H9 (cell line): ENCODE measurements around the gene ATG7. TPM values are rescaled to one million over a fixed set of nuclear protein-coding genes. Genes with fewer than 3 reads are reported as not detected.

Experiments
- DNase-seq: peaks from one replicate; pipeline ENCODE4 v3.0.0-alpha.2; 2017
- H2AFZ ChIP-seq: one replicate; pipeline ENCODE4 v1.6.1; 2013; ENCODE audit warnings: mild to moderate bottlenecking, low read length, control low read depth, moderate library complexity
- H2AK5ac ChIP-seq: 2 replicates; pipeline ENCODE4 v1.6.1; 2013; ENCODE audit warnings: low read length, control low read depth, mixed read lengths; ENCODE audit not compliant: insufficient read length
- H2BK120ac ChIP-seq: one replicate; pipeline ENCODE4 v1.6.1; 2013; ENCODE audit warnings: low read depth, mild to moderate bottlenecking, low read length, control low read depth, inconsistent platforms; ENCODE audit not compliant: poor library complexity, severe bottlenecking
- H2BK12ac ChIP-seq: 2 replicates; pipeline ENCODE4 v1.6.1; 2013; ENCODE audit warnings: low read length, control low read depth, mixed read lengths, low read depth; ENCODE audit not compliant: insufficient read length
- H2BK15ac ChIP-seq: 2 replicates; pipeline ENCODE4 v1.6.1; 2013; ENCODE audit warnings: low read depth, low read length, control low read depth
- H2BK20ac ChIP-seq: one replicate; pipeline ENCODE4 v1.6.1; 2013; ENCODE audit warnings: low read depth, mild to moderate bottlenecking, low read length, control low read depth, inconsistent platforms; ENCODE audit not compliant: poor library complexity, severe bottlenecking
- H2BK5ac ChIP-seq: 2 replicates; pipeline ENCODE4 v1.6.1; 2013; ENCODE audit warnings: low read length, control low read depth, mixed read lengths; ENCODE audit not compliant: insufficient read length
- H3K14ac ChIP-seq: 2 replicates; pipeline ENCODE4 v1.6.1; 2013; ENCODE audit warnings: low read length, control low read depth; ENCODE audit not compliant: insufficient read depth
- H3K18ac ChIP-seq: 2 replicates; pipeline ENCODE4 v1.6.1; 2013; ENCODE audit warnings: low read depth, mild to moderate bottlenecking, mixed read lengths, low read length, control low read depth; ENCODE audit not compliant: insufficient read length
- H3K23ac ChIP-seq: 2 replicates; pipeline ENCODE4 v1.6.1; 2013; ENCODE audit warnings: low read length, control low read depth, mixed read lengths, low read depth; ENCODE audit not compliant: insufficient read length
- H3K23me2 ChIP-seq: 2 replicates; pipeline ENCODE4 v1.6.1; 2013; ENCODE audit warnings: low read depth, mild to moderate bottlenecking, mixed read lengths, low read length, control low read depth; ENCODE audit not compliant: insufficient read length, poor library complexity, severe bottlenecking
- H3K27ac ChIP-seq: 2 replicates; pipeline ENCODE4 v1.5.1; 2013; ENCODE audit warnings: low read length, control low read depth, mixed read lengths, low read depth; ENCODE audit not compliant: insufficient read length
- H3K27me3 ChIP-seq: 2 replicates; pipeline ENCODE4 v1.6.1; 2013; ENCODE audit warnings: low read length, control low read depth, inconsistent platforms; ENCODE audit not compliant: insufficient read depth
- H3K4ac ChIP-seq: 2 replicates; pipeline ENCODE4 v1.6.1; 2013; ENCODE audit warnings: low read depth, mild to moderate bottlenecking, control low read depth, inconsistent platforms, low read length, moderate library complexity
- H3K4me1 ChIP-seq: 2 replicates; pipeline ENCODE4 v1.6.1; 2013; ENCODE audit warnings: low read length, control low read depth, inconsistent platforms; ENCODE audit not compliant: insufficient read depth
- H3K4me2 ChIP-seq: 2 replicates; pipeline ENCODE4 v1.6.1; 2013; ENCODE audit warnings: low read length, control low read depth, mixed read lengths; ENCODE audit not compliant: insufficient read length, insufficient read depth
- H3K56ac ChIP-seq: 2 replicates; pipeline ENCODE4 v1.6.1; 2013; ENCODE audit warnings: low read depth, mild to moderate bottlenecking, mixed read lengths, low read length, control low read depth; ENCODE audit not compliant: insufficient read length
- H3K79me1 ChIP-seq: 2 replicates; pipeline ENCODE4 v1.6.1; 2013; ENCODE audit warnings: low read depth, mild to moderate bottlenecking, moderate library complexity, low read length, control low read depth, inconsistent platforms; ENCODE audit not compliant: insufficient read depth, poor library complexity, severe bottlenecking
- H3K79me2 ChIP-seq: 2 replicates; pipeline ENCODE4 v1.6.1; 2013; ENCODE audit warnings: low read length, control low read depth, inconsistent platforms; ENCODE audit not compliant: insufficient read depth
- H3K9ac ChIP-seq: 2 replicates; pipeline ENCODE4 v1.6.1; 2013; ENCODE audit warnings: low read length, control low read depth, mixed read lengths; ENCODE audit not compliant: insufficient read length; ENCODE audit errors: extremely low read depth
- H3K9me3 ChIP-seq: one replicate; pipeline ENCODE4 v1.6.1; 2013; ENCODE audit warnings: low read depth, low read length, inconsistent platforms; ENCODE audit not compliant: control insufficient read depth
- H3T11ph ChIP-seq: one replicate; pipeline ENCODE4 v1.6.1; 2013; ENCODE audit warnings: mild to moderate bottlenecking, low read length, control low read depth, inconsistent platforms
- H4K20me1 ChIP-seq: one replicate; pipeline ENCODE4 v1.6.1; 2013; ENCODE audit not compliant: control insufficient read depth, insufficient read length, insufficient read depth
- H4K5ac ChIP-seq: 2 replicates; pipeline ENCODE4 v1.6.1; 2013; ENCODE audit warnings: low read depth, mild to moderate bottlenecking, mixed read lengths, low read length, control low read depth; ENCODE audit not compliant: insufficient read length
- H4K8ac ChIP-seq: replicated peaks from 2 replicates; pipeline ENCODE4 v1.6.1; 2013; ENCODE audit warnings: low read length, control low read depth, mixed read lengths, low read depth; ENCODE audit not compliant: insufficient read length
- H4K91ac ChIP-seq: 2 replicates; pipeline ENCODE4 v1.6.1; 2013; ENCODE audit warnings: low read depth, mild to moderate bottlenecking, moderate library complexity, mixed read lengths, low read length, control low read depth; ENCODE audit not compliant: insufficient read length
- H3K27ac Mint-ChIP-seq, 3 experiments: 2 replicates in 2 of 3; 3 replicates in 1 of 3; pipeline ENCODE4 v1.8.0; 2020 to 2021; ENCODE audit warnings: mixed read lengths in 3 of 3, mild to moderate bottlenecking in 1 of 3, moderate library complexity in 1 of 3
- H3K27me3 Mint-ChIP-seq: 2 replicates; pipeline ENCODE4 v1.8.0; 2021; ENCODE audit warnings: low read depth, mild to moderate bottlenecking, moderate library complexity, mixed read lengths
- H3K36me3 Mint-ChIP-seq, 3 experiments: 2 replicates in 2 of 3; 3 replicates in 1 of 3; pipeline ENCODE4 v1.8.0; 2020 to 2021; ENCODE audit warnings: low read depth in 3 of 3, mixed read lengths in 3 of 3; ENCODE audit not compliant: insufficient read depth in 1 of 3
- H3K4me1 Mint-ChIP-seq, 2 experiments: 2 replicates each; pipeline ENCODE4 v1.8.0; 2020; ENCODE audit warnings: mixed read lengths in 2 of 2
- H3K4me3 Mint-ChIP-seq, 2 experiments: 2 replicates in 1 of 2; 3 replicates in 1 of 2; pipeline ENCODE4 v1.8.0; 2020 to 2021; ENCODE audit warnings: mild to moderate bottlenecking in 2 of 2, mixed read lengths in 2 of 2, moderate library complexity in 1 of 2
- H3K9me3 Mint-ChIP-seq, 2 experiments: 2 replicates in 1 of 2; 3 replicates in 1 of 2; pipeline ENCODE4 v1.8.0; 2020; ENCODE audit warnings: mild to moderate bottlenecking in 2 of 2, mixed read lengths in 2 of 2, moderate library complexity in 1 of 2
- WGBS: extraction: QIAGEN DNeasy Blood & Tissue Kit; methylation state at CpG from one replicate; pipeline ENCODE4 v1.1.7; 2013; ENCODE audit warnings: missing lambda C conversion rate, low lambda C conversion rate, mixed read lengths; ENCODE audit not compliant: insufficient read length; ENCODE audit errors: extremely low coverage; 5-methylcytosine and 5-hydroxymethylcytosine counted together
- total RNA-seq: library from RNA; stranded (reverse); gene quantifications from 2 replicates; pipeline ENCODE4 v1.2.1, GENCODE V29; 2021
- TF ChIP-seq, protein P1 (sequence below): fragments of 200-600 bp; sonication (generic); conservative IDR thresholded peaks from 3 replicates; pipeline ENCODE4 v1.8.0; 2021; ENCODE audit warnings: antibody characterized with exemption, mild to moderate bottlenecking

ATG7 gene
- total RNA-seq, 1 experiment from 2014 or later, result 17.9 TPM

DNA sequence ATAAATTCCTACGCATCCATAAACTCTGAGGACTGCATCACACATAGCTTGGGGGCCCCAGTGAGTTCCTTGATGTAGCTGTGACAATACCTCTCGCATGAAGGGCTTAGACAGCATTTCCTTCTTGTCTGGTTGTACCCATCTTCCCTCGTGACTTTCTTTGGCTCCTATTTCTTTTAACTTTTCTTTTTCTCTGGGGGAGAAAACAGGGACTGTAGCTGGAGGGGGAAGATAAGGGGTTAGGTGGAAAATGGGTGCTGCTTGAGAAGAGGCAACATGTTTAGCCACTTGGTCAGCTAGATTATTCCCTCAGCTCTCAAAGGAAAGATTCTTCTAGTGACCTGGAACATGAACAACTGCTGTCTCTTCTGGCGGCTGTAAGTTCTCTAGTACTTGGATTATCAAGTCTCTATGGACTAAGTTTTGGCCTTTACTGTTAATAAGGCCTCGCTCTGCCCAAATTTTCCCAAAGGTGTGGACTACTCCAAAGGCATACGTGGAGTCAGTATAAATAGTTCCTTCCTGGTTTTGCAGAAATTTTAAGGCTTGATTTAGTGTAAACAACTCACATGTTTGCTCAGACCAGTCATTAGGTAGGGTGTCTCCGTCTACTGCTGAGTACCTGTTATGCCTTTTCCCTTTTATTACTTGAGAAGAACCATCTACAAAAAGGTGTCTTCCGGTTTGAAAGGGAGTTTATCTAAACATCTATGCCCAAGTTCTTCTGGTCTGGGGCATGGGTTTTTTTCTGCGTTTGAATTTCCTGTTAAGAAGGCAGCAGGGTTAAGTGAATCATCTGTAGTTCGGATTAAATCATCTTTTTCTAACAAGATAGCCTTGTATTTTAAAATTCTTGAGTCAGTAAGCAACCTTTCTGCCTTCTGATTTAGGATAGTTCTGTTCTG is 21.0 kb upstream of the ATG7 start:
- no peak overlapping the region for H4K91ac ChIP-seq
- H2AFZ ChIP-seq, result no peak overlapping the region
- H3K79me1 ChIP-seq, result no peaks in the 10 kb centered on the region
- no peak overlapping the region for H4K5ac ChIP-seq
- no peak overlapping the region for H3K4me3 Mint-ChIP-seq
- H3K9me3 Mint-ChIP-seq, result no peaks in the 10 kb centered on the region
- no peak for DNase-seq
- no peaks in the 10 kb centered on the region for H3K4me1 Mint-ChIP-seq
- H3K27ac Mint-ChIP-seq, result no peak overlapping the region
- H3K18ac ChIP-seq, result no peak overlapping the region
- no peaks in the 10 kb centered on the region for H3K36me3 Mint-ChIP-seq
- no peaks in the 10 kb centered on the region for H3K23me2 ChIP-seq
- H2BK120ac ChIP-seq, result no peak overlapping the region
- no peak overlapping the region for H2BK20ac ChIP-seq
- H3K14ac ChIP-seq, result no peak overlapping the region
- H3K27ac ChIP-seq, result no peak overlapping the region
- no CpG with 5 or more reads among the region's 10 CpGs for WGBS
- H3K23ac ChIP-seq, result no peak overlapping the region
- no peak overlapping the region for H2BK12ac ChIP-seq
- H2BK5ac ChIP-seq, result no peak overlapping the region
- H3K27me3 Mint-ChIP-seq, result peaks cover 3% of the 10 kb centered on the region
- H4K8ac ChIP-seq, result no peak overlapping the region
- H2AK5ac ChIP-seq, result no peak overlapping the region
- no peak overlapping the region for H3K56ac ChIP-seq
- no peaks in the 10 kb centered on the region for H3K4me1 ChIP-seq
- H3K4me2 ChIP-seq, result no peak overlapping the region
- TF ChIP-seq, protein P1, sequence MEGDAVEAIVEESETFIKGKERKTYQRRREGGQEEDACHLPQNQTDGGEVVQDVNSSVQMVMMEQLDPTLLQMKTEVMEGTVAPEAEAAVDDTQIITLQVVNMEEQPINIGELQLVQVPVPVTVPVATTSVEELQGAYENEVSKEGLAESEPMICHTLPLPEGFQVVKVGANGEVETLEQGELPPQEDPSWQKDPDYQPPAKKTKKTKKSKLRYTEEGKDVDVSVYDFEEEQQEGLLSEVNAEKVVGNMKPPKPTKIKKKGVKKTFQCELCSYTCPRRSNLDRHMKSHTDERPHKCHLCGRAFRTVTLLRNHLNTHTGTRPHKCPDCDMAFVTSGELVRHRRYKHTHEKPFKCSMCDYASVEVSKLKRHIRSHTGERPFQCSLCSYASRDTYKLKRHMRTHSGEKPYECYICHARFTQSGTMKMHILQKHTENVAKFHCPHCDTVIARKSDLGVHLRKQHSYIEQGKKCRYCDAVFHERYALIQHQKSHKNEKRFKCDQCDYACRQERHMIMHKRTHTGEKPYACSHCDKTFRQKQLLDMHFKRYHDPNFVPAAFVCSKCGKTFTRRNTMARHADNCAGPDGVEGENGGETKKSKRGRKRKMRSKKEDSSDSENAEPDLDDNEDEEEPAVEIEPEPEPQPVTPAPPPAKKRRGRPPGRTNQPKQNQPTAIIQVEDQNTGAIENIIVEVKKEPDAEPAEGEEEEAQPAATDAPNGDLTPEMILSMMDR, result no peak
- no peak overlapping the region for H2BK15ac ChIP-seq
- no peaks in the 10 kb centered on the region for H4K20me1 ChIP-seq
- no peaks in the 10 kb centered on the region for H3K79me2 ChIP-seq
- H3K27me3 ChIP-seq, result no peaks in the 10 kb centered on the region
- no peak overlapping the region for H3T11ph ChIP-seq
- no peak overlapping the region for H3K9ac ChIP-seq
- no peak overlapping the region for H3K4ac ChIP-seq
- no peaks in the 10 kb centered on the region for H3K9me3 ChIP-seq
